ENCODE data around the gene F8. TPM values are rescaled to one million over a fixed set of nuclear protein-coding genes. Genes with fewer than 3 reads are reported as not detected.

The F8 gene
- total and polyA plus RNA-seq, 9 of the 15 experiments (the other 6 are each of a cell fraction or from before 2014, with no cell fraction given), result 0.41 to 3.8 (median 0.91) TPM

DNA sequence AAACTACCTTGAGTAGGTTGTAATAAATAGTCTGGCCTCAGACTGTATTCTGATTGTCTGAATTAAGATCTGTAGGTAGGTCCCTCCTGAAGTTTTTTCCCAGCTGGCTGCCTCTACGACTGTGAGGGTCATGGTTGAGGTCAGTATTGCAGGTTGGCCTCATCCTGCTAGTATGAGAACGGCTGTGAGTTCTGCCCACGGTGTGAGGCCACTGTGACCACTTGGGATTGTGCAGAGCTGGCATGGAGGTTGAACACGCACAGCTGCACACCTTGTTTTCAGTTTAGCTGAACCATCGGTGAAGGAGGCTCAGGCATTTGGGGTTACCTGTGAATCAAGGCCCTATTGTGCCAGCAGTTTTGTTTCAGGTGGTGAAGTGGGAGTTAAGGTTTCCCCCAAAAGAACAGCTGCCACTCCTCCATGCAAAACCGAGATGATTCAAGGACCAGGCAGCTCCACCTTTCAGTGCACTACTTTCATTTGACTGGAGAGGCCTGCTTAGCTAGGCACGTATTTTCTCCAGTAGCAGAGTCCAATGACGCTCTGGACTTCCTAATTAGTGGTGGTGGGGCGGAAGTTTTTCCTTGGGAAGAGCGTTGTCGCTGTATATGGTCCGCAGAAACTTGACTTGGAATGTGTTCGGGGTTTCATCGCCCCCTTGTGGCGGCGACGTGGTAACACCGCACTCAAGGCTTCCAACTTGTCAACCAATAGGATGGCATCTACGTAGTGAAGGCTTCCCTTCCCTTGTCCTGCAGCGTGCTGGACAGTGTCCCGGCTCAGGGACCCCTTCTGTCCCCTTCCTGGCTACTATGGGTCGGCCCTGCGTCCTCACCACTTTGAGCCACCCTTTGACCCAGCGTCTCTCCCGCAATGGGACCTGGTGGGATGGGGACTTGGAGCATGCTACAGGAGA, 34.6 kb upstream of the F8 start (continued):
- TF ChIP-seq, protein P1, sequence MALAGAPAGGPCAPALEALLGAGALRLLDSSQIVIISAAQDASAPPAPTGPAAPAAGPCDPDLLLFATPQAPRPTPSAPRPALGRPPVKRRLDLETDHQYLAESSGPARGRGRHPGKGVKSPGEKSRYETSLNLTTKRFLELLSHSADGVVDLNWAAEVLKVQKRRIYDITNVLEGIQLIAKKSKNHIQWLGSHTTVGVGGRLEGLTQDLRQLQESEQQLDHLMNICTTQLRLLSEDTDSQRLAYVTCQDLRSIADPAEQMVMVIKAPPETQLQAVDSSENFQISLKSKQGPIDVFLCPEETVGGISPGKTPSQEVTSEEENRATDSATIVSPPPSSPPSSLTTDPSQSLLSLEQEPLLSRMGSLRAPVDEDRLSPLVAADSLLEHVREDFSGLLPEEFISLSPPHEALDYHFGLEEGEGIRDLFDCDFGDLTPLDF (CRISPR knock-in tag; IDR thresholded peaks at IDR 0.05), result no peak
- TF ChIP-seq SMARCA4 (IDR thresholded peaks at IDR 0.05), result no peak
- TF ChIP-seq RBBP5 (IDR thresholded peaks at IDR 0.05; ENCODE audit: borderline replicate concordance, insufficient read depth, low read length, poor library complexity, severe bottlenecking), result no peak
- no peak for TF ChIP-seq POLR2AphosphoS5 (IDR thresholded peaks at IDR 0.05; ENCODE audit: control insufficient read depth, insufficient read depth, low read depth, low read length)
- TF ChIP-seq CREM (IDR thresholded peaks at IDR 0.05; ENCODE audit: low read depth), result peak; percentile 83
- TF ChIP-seq RBM25 (IDR thresholded peaks at IDR 0.05; ENCODE audit: low read depth, low read length, severe bottlenecking), result no peak
- no peak for TF ChIP-seq NR3C1 (CRISPR knock-in tag; IDR thresholded peaks at IDR 0.05)
- TF ChIP-seq, protein P2, sequence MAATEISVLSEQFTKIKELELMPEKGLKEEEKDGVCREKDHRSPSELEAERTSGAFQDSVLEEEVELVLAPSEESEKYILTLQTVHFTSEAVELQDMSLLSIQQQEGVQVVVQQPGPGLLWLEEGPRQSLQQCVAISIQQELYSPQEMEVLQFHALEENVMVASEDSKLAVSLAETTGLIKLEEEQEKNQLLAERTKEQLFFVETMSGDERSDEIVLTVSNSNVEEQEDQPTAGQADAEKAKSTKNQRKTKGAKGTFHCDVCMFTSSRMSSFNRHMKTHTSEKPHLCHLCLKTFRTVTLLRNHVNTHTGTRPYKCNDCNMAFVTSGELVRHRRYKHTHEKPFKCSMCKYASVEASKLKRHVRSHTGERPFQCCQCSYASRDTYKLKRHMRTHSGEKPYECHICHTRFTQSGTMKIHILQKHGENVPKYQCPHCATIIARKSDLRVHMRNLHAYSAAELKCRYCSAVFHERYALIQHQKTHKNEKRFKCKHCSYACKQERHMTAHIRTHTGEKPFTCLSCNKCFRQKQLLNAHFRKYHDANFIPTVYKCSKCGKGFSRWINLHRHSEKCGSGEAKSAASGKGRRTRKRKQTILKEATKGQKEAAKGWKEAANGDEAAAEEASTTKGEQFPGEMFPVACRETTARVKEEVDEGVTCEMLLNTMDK (IDR thresholded peaks at IDR 0.05; ENCODE audit: borderline replicate concordance, insufficient read depth, low read depth, low read length, poor library complexity, severe bottlenecking), result peak; percentile 53
- no peak for TF ChIP-seq MAFF (IDR thresholded peaks at IDR 0.05; ENCODE audit: low read length)
- TF ChIP-seq, protein P3, sequence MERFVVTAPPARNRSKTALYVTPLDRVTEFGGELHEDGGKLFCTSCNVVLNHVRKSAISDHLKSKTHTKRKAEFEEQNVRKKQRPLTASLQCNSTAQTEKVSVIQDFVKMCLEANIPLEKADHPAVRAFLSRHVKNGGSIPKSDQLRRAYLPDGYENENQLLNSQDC (CRISPR knock-in tag; IDR thresholded peaks at IDR 0.05), result no peak
- TF ChIP-seq HOXB6 (CRISPR knock-in tag; IDR thresholded peaks at IDR 0.05; ENCODE audit: borderline replicate concordance), result no peak
- TF ChIP-seq GABPB2 (CRISPR knock-in tag; conservative IDR thresholded peaks at IDR 0.05), result no peak
- TF ChIP-seq XRCC5 (IDR thresholded peaks at IDR 0.05; ENCODE audit: low read depth, low read length), result 0 out of 2 replicates have a peak, but pooled peaks have one; percentile 39
- TF ChIP-seq NBN (IDR thresholded peaks at IDR 0.05; ENCODE audit: low read depth), result no peak
- no peak for TF ChIP-seq RBM39 (optimal IDR thresholded peaks at IDR 0.05; ENCODE audit: low read depth, low read length)
- TF ChIP-seq, protein P4, sequence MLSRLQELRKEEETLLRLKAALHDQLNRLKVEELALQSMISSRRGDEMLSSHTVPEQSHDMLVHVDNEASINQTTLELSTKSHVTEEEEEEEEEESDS (CRISPR knock-in tag; IDR thresholded peaks at IDR 0.05), result no peak

Measured in K562 (cell line).